ENCODE measurements around the gene PCDHGA1. TPM values are rescaled to one million over a fixed set of nuclear protein-coding genes. Genes with fewer than 3 reads are reported as not detected.

Gene PCDHGA1
- total RNA-seq, 1 experiment from 2014 or later = 0.64 TPM

GRCh38 chr5:141493500-141494422 is 163.4 kb downstream of the PCDHGA1 start:
- CTCF ChIA-PET = no interaction called here
- no peak overlapping the region for H3K27ac Mint-ChIP-seq (ENCODE audit: unreplicated experiment)

GRCh38 chr5:141494761-141495452 is 164.6 kb downstream of the PCDHGA1 start:
- peaks cover 7% of the 10 kb centered on the region for H3K4me1 Mint-ChIP-seq (ENCODE audit: low read depth, unreplicated experiment)
- H3K9me3 Mint-ChIP-seq (ENCODE audit: unreplicated experiment) = no peaks in the 10 kb centered on the region
- TF ChIP-seq, protein P1, sequence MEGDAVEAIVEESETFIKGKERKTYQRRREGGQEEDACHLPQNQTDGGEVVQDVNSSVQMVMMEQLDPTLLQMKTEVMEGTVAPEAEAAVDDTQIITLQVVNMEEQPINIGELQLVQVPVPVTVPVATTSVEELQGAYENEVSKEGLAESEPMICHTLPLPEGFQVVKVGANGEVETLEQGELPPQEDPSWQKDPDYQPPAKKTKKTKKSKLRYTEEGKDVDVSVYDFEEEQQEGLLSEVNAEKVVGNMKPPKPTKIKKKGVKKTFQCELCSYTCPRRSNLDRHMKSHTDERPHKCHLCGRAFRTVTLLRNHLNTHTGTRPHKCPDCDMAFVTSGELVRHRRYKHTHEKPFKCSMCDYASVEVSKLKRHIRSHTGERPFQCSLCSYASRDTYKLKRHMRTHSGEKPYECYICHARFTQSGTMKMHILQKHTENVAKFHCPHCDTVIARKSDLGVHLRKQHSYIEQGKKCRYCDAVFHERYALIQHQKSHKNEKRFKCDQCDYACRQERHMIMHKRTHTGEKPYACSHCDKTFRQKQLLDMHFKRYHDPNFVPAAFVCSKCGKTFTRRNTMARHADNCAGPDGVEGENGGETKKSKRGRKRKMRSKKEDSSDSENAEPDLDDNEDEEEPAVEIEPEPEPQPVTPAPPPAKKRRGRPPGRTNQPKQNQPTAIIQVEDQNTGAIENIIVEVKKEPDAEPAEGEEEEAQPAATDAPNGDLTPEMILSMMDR (IDR thresholded peaks at IDR 0.05; ENCODE audit: insufficient read depth in 1 of 2, low read depth in 1 of 2, low read length in 1 of 2, severe bottlenecking in 1 of 2, unreplicated experiment in 1 of 2) = no peak
- POLR2A ChIA-PET = no interaction called here
- Histone ChIP-seq H3K9me3 (no peaks in the 10 kb centered on the region), H3K4me3 (ENCODE audit: low read depth, low read length) (no peak overlapping the region), H3K4me1 (no peaks in the 10 kb centered on the region), H3K36me3 (ENCODE audit: control insufficient read depth, insufficient read depth, low read length) (no peaks in the 10 kb centered on the region), H3K27me3 (replicated peaks; ENCODE audit: control insufficient read depth, insufficient read depth, low read length) (no peaks in the 10 kb centered on the region)
- peaks cover 6% of the 10 kb centered on the region for H3K27me3 Mint-ChIP-seq (ENCODE audit: insufficient read depth, unreplicated experiment)
- H3K36me3 Mint-ChIP-seq (ENCODE audit: insufficient read depth, unreplicated experiment) = peaks cover 6% of the 10 kb centered on the region
- H3K27ac Mint-ChIP-seq (ENCODE audit: unreplicated experiment) = no peak overlapping the region
- DNase-seq = no peak
- CTCF ChIA-PET = no interaction called here
- BruUV-seq (replicated peaks) = no TSS peak
- H3K4me3 Mint-ChIP-seq (ENCODE audit: unreplicated experiment) = no peak overlapping the region
- intact Hi-C loops (cut with micrococcal nuclease; ENCODE audit: unreplicated experiment) = no loop called here

More at GRCh38 chr5:141493500-141494422, 163.4 kb downstream of the PCDHGA1 start:
- no peak overlapping the region for H3K4me3 ChIP-seq (ENCODE audit: low read depth, low read length)
- intact Hi-C loops (cut with micrococcal nuclease; ENCODE audit: unreplicated experiment) = no loop called here
- Mint-ChIP-seq H3K4me1 (ENCODE audit: low read depth, unreplicated experiment) (peaks cover 7% of the 10 kb centered on the region), H3K27me3 (ENCODE audit: insufficient read depth, unreplicated experiment) (peaks cover 6% of the 10 kb centered on the region), H3K4me3 (ENCODE audit: unreplicated experiment) (no peak overlapping the region), H3K9me3 (ENCODE audit: unreplicated experiment) (no peaks in the 10 kb centered on the region), H3K36me3 (ENCODE audit: insufficient read depth, unreplicated experiment) (peaks cover 6% of the 10 kb centered on the region)
- TF ChIP-seq, protein P1 (IDR thresholded peaks at IDR 0.05; ENCODE audit: insufficient read depth in 1 of 2, low read depth in 1 of 2, low read length in 1 of 2, severe bottlenecking in 1 of 2, unreplicated experiment in 1 of 2) = no peak
- no peaks in the 10 kb centered on the region for H3K27me3 ChIP-seq (replicated peaks; ENCODE audit: control insufficient read depth, insufficient read depth, low read length)
- BruUV-seq (replicated peaks) = no TSS peak
- no peak for DNase-seq
- POLR2A ChIA-PET = no interaction called here
- no peaks in the 10 kb centered on the region for H3K9me3 ChIP-seq
- H3K4me1 ChIP-seq = no peaks in the 10 kb centered on the region
- H3K36me3 ChIP-seq (ENCODE audit: control insufficient read depth, insufficient read depth, low read length) = no peaks in the 10 kb centered on the region

GRCh38 chr5:141495453-141495811 is 165.1 kb downstream of the PCDHGA1 start:
- Histone ChIP-seq H3K4me3 (ENCODE audit: low read depth, low read length) (no peak overlapping the region), H3K27me3 (replicated peaks; ENCODE audit: control insufficient read depth, insufficient read depth, low read length) (no peaks in the 10 kb centered on the region), H3K4me1 (no peaks in the 10 kb centered on the region), H3K9me3 (no peaks in the 10 kb centered on the region), H3K36me3 (ENCODE audit: control insufficient read depth, insufficient read depth, low read length) (no peaks in the 10 kb centered on the region)
- no TSS peak for BruUV-seq (replicated peaks)
- peaks cover 7% of the 10 kb centered on the region for H3K4me1 Mint-ChIP-seq (ENCODE audit: low read depth, unreplicated experiment)
- POLR2A ChIA-PET = no interaction called here
- TF ChIP-seq, protein P1 (IDR thresholded peaks at IDR 0.05; ENCODE audit: insufficient read depth in 1 of 2, low read depth in 1 of 2, low read length in 1 of 2, severe bottlenecking in 1 of 2, unreplicated experiment in 1 of 2) = no peak
- CTCF ChIA-PET = no interaction called here
- DNase-seq = no peak
- H3K27ac Mint-ChIP-seq (ENCODE audit: unreplicated experiment) = no peak overlapping the region
- intact Hi-C loops (cut with micrococcal nuclease; ENCODE audit: unreplicated experiment) = no loop called here
- H3K9me3 Mint-ChIP-seq (ENCODE audit: unreplicated experiment) = no peaks in the 10 kb centered on the region
- no peak overlapping the region for H3K4me3 Mint-ChIP-seq (ENCODE audit: unreplicated experiment)
- peaks cover 6% of the 10 kb centered on the region for H3K27me3 Mint-ChIP-seq (ENCODE audit: insufficient read depth, unreplicated experiment)
- H3K36me3 Mint-ChIP-seq (ENCODE audit: insufficient read depth, unreplicated experiment) = peaks cover 6% of the 10 kb centered on the region
